Tibial nerve (tissue), 4 donors: ENCODE measurements around the gene RUFY3.

Experiments
- EP300 ChIP-seq, 2 donors: sonication (generic); formaldehyde crosslinking; IDR thresholded peaks; one replicate each; pipeline ENCODE4 v1.6.1; 2017; ENCODE audit warnings: antibody characterized with exemption in 2 of 2, mild to moderate bottlenecking in 1 of 2
- POLR2A ChIP-seq, 2 donors: fragments of 450-650 bp; IDR thresholded peaks; one replicate each; pipeline ENCODE4 v1.6.1; 2017; ENCODE audit warnings: antibody characterized with exemption in 2 of 2, mild to moderate bottlenecking in 2 of 2, moderate library complexity in 2 of 2
- TF ChIP-seq, protein P1 (sequence below), 5 experiments: fragments of 200-600 bp in 3 of 5; fragments of 450-650 bp in 2 of 5; sonication (generic) in 3 of 5; IDR thresholded peaks; one replicate each; pipeline ENCODE4 v1.5.1; 2016 to 2019; ENCODE audit warnings: antibody characterized with exemption in 5 of 5, mild to moderate bottlenecking in 3 of 5, moderate library complexity in 2 of 5

DNA sequence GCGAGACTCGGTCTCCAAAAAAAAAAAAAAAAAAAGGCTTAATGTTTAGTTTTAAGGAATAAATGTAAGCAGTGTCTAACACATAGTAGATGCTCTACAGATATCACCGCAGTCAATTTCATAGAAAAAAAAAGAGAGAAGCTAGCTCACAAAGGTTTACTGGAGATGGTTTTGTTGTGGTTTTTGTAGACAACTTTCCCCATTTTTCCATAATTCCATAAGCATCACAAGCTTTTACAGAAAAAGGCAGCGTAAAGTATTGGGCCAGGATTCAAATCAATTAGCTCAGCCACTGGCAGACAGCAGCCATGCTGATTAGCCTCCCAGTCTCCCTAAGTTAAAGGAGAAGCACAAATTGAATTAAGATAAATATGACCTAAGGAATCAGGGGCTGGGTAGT lies 116.4 kb downstream of the RUFY3 start:
- TF ChIP-seq, protein P1, sequence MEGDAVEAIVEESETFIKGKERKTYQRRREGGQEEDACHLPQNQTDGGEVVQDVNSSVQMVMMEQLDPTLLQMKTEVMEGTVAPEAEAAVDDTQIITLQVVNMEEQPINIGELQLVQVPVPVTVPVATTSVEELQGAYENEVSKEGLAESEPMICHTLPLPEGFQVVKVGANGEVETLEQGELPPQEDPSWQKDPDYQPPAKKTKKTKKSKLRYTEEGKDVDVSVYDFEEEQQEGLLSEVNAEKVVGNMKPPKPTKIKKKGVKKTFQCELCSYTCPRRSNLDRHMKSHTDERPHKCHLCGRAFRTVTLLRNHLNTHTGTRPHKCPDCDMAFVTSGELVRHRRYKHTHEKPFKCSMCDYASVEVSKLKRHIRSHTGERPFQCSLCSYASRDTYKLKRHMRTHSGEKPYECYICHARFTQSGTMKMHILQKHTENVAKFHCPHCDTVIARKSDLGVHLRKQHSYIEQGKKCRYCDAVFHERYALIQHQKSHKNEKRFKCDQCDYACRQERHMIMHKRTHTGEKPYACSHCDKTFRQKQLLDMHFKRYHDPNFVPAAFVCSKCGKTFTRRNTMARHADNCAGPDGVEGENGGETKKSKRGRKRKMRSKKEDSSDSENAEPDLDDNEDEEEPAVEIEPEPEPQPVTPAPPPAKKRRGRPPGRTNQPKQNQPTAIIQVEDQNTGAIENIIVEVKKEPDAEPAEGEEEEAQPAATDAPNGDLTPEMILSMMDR (IDR thresholded peaks at IDR 0.05) = no peak
- no peak for TF ChIP-seq EP300 (IDR thresholded peaks at IDR 0.05)
- no peak for TF ChIP-seq POLR2A (IDR thresholded peaks at IDR 0.05)
